DMS 273 (cell line): ENCODE data around the gene TIAM1.

Source experiments
- DNase-seq: peaks from one replicate; lab custom pipeline; 2025; ENCODE audit not compliant: unreplicated experiment; lab: John Stamatoyannopoulos, UW

Gene TIAM1

DNA sequence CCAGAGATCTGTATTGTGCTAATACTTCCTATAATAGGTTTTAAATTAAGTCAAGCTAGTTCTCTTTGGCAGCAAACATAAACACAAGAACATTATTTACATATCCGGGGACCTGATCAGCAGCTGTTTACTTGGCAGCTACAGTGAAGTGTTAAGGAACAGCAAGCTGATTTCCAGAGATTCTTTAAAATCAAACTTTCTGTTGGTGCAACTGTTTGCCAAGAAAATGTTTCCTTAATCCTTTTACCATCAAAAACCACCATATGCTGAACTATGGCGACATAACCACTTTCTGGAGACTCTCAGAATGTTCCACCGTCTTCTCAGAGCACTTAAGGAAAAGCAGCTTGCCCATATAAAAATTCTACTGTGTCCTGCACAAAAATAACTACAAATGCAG lies 198.8 kb downstream of the TIAM1 start:
- peak; percentile 32 for DNase-seq

- DNase-seq: no peak
Measured at GRCh38 chr21:31143036-31143435, 201.0 kb downstream of the TIAM1 start.

DNA sequence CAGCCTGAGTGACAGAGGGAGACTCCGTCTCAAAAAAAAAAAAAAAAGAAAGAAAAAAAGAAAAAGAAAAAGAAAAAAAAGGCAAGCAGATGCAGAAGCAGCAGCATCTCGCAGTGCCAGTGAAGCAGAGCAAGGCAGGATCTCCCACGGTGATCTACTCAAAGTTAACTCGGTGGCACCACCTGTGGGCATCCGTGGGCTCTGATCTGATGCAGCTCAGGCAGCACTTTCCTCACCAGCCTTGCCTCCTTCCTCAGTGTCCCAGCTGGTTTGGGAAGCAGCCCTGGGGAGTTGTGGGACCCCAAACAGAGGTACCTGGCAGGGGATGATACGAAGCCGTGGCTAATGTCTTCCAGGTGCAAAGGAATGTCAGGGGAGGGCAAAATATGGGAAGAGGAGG lies 201.5 kb downstream of the TIAM1 start:
- peak; percentile 31 for DNase-seq

GRCh38 chr21:31141389-31142000 lies 202.6 kb downstream of the TIAM1 start:
- no peak for DNase-seq

- DNase-seq: no peak
Measured at GRCh38 chr21:31140676-31141075, 203.4 kb downstream of the TIAM1 start.

DNA sequence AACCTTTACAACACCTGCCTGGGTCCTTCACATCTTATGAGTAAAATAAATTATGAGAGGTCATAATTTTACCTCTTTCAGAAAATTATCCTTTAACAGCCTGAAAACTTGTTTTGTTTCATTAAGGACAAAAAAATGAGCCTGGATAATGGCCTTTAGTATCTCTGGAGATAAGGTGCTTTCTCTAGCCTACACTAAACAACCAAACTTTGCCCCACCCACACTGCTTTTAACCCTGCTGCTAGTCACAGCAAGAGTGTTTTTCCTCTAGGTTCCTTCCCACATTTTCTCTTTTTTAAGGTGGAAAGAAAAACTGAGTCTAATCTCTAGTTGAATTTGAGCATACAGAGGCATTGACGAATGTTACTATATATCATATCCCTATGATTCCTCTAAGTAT lies 204.0 kb downstream of the TIAM1 start:
- DNase-seq: no peak

DNA sequence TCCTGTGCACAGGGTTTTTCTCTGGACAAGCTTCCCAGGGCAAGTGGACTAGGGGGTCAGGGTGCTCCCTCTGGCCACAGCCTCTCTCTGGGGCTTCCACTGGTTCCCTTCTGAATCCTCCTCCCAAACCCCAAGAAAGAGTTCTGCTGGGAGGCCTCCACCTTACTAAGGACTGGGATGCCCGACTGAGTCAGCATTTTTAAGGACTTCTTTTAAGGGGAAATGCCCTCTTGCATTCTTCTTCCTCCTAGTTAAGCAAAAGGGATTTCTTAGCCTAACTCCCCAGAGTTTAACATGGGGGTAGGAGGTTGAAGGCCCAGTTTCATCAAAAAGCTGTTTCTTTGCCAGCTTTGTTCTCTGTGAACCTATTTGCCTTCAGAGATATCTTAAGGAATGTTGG lies 206.1 kb downstream of the TIAM1 start:
- no peak for DNase-seq

- peak; percentile 93 for DNase-seq
Measured at GRCh38 chr21:31136891-31137290, 207.2 kb downstream of the TIAM1 start.

- DNase-seq: no peak
Measured at GRCh38 chr21:31135531-31136184, 208.4 kb downstream of the TIAM1 start.

- DNase-seq: peak; percentile 51
Measured at GRCh38 chr21:31133243-31133830, 210.7 kb downstream of the TIAM1 start.

GRCh38 chr21:31132574-31133242 lies 211.4 kb downstream of the TIAM1 start:
- no peak for DNase-seq

GRCh38 chr21:31130821-31131220 lies 213.2 kb downstream of the TIAM1 start:
- no peak for DNase-seq

DNA sequence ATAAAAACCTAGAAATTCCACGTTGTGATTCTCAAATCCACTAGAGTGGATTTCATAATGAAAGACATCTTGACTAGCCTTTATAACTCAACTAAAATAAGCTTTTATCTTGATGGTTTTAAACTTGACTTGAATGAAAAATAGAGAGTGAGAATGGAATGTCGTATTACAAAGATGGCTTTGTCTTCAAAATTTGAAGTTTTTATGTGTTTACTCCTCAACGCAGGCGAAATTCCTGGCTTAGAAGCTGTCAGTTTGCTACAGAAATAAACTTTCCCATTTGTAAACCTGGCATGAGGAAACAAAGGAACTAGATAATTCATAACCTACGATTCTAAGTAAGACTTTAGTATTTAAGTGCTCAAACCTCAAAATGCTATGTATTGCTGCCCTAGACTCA lies 215.8 kb downstream of the TIAM1 start:
- DNase-seq: no peak

GRCh38 chr21:31124010-31124409 lies 220.1 kb downstream of the TIAM1 start:
- DNase-seq: no peak

DNA sequence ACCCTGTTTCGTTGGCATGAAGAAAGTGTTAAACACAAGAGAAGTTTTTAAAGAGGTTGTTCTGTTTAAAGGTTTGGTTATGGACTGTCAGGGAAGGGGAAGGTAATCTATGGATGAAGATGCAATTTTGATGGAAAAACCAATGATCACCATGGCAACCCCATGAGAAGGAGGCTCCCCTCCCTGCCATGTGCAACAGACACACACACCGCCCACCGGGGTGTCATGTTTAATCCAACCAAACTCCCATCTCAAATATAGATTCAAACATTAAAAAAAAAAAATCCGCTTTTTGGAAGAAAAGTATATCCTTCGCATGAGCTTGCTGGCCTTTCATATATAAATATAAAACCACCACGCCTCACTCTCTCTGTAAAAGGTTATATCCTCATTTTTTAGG lies 224.9 kb downstream of the TIAM1 start:
- DNase-seq: no peak

DNA sequence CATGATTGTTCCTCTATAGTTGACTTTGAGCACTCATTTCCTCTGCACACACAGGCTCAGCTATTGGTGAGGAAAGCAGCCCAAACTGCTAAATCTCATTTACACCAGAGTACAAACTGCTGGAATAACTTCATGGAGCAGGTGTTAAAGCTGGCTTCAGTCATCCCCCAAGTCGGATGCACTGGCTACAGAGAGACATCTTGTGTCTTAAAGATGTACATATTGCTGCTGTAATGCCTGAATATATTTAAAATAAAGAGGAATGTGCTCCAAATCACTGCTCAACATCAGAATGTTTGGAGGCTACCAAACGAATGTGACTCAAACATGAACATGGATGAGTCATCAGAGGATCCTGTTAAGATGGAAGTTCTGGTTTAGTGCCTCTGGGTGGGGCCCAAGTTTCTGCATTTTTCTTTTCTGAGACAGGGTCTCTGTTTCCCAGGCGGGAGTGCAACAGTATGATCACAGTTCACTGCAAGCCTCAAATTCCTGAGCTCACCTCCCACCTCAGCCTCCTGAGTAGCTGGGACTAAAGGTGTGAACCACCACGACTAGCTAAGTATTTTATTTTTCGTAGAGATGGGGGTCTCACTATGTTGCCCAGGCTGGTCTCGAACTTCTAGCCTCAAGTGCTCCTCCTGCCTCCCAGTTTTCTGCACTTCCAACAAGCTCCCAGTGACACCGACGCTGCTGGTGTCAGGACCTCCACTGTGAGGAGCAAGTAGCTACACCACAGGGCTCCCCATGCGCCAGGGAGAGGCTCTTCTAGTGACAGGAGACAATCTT lies 226.7 kb downstream of the TIAM1 start:
- DNase-seq: no peak

GRCh38 chr21:31115249-31115648 lies 228.8 kb downstream of the TIAM1 start:
- no peak for DNase-seq

DNA sequence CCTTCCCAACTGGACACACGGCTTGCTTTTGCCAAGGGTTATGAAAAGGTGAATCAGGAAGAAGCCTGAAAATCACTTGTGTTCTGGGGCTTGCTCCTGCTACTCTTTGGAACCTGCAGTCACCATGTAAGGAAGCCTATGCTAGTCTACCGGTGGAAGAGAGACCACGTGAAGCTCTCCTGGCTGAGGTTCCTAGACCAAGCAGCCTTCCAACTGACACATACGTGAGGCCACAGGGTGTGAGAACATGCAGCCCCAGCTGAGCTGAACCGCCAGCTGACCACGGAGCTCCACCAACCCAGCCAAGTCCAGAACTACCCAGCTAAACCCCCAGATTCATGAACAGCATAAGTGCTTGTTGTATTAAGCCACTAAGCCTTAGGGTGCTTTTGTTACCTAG lies 233.0 kb downstream of the TIAM1 start:
- DNase-seq: no peak

- DNase-seq: no peak
Measured at GRCh38 chr21:31110430-31110829, 233.6 kb downstream of the TIAM1 start.

- no peak for DNase-seq
Measured at GRCh38 chr21:31107871-31108270, 236.2 kb downstream of the TIAM1 start.

- DNase-seq: no peak
Measured at GRCh38 chr21:31107176-31107785, 236.8 kb downstream of the TIAM1 start.
